ENCODE measurements around the gene AOAH.

AOAH gene

GRCh38 chr7:36692456-36692855 is 31.8 kb downstream of the AOAH start:
- DNase-seq: no peak

GRCh38 chr7:36691983-36692382 is 32.3 kb downstream of the AOAH start:
- DNase-seq: no peak

- DNase-seq: no peak
Measured at GRCh38 chr7:36690514-36691187, 33.6 kb downstream of the AOAH start.

GRCh38 chr7:36690041-36690440 is 34.3 kb downstream of the AOAH start:
- no peak for DNase-seq

- DNase-seq: peak in 2 of 56 donors; percentile 1 to 12
Measured at GRCh38 chr7:36686499-36686898, 37.8 kb downstream of the AOAH start.

GRCh38 chr7:36684954-36685353 is 39.3 kb downstream of the AOAH start:
- no peak for DNase-seq

- DNase-seq: no peak
Measured at GRCh38 chr7:36683695-36684357, 40.5 kb downstream of the AOAH start.

- DNase-seq: no peak
Measured at GRCh38 chr7:36683111-36683510, 41.2 kb downstream of the AOAH start.

GRCh38 chr7:36682102-36682501 is 42.2 kb downstream of the AOAH start:
- no peak for DNase-seq

- no peak for DNase-seq
Measured at GRCh38 chr7:36677769-36678437, 46.4 kb downstream of the AOAH start.

GRCh38 chr7:36673703-36674102 is 50.6 kb downstream of the AOAH start:
- no peak for DNase-seq

- no peak for DNase-seq
Measured at GRCh38 chr7:36671432-36671829, 52.9 kb downstream of the AOAH start.

GRCh38 chr7:36670585-36671431 is 53.5 kb downstream of the AOAH start:
- peak in 33 of 56 donors; percentile 3 to 66 (median 18) for DNase-seq

- no peak for DNase-seq
Measured at GRCh38 chr7:36668750-36669149, 55.5 kb downstream of the AOAH start.

GRCh38 chr7:36668080-36668479 is 56.2 kb downstream of the AOAH start:
- no peak for DNase-seq

- no peak for DNase-seq
Measured at GRCh38 chr7:36667007-36667745, 57.1 kb downstream of the AOAH start.

- no peak for DNase-seq
Measured at GRCh38 chr7:36663481-36663880, 60.8 kb downstream of the AOAH start.

GRCh38 chr7:36661135-36661840 is 63.0 kb downstream of the AOAH start:
- no peak for DNase-seq

- no peak for DNase-seq
Measured at GRCh38 chr7:36659638-36660341, 64.5 kb downstream of the AOAH start.

GRCh38 chr7:36659172-36659516 is 65.2 kb downstream of the AOAH start:
- DNase-seq: no peak

Measured in amygdala (tissue), 56 donors.